GM19372 (cell line): ENCODE measurements around the gene BIRC2.

Experiments
- ATAC-seq: cut with Tn5 transposase; IDR thresholded peaks from one replicate; pipeline ENCODE4 v1.9.1; 2021; ENCODE audit warnings: mild to moderate bottlenecking, low read depth, moderate library complexity; ENCODE audit not compliant: unreplicated experiment

BIRC2 gene

DNA sequence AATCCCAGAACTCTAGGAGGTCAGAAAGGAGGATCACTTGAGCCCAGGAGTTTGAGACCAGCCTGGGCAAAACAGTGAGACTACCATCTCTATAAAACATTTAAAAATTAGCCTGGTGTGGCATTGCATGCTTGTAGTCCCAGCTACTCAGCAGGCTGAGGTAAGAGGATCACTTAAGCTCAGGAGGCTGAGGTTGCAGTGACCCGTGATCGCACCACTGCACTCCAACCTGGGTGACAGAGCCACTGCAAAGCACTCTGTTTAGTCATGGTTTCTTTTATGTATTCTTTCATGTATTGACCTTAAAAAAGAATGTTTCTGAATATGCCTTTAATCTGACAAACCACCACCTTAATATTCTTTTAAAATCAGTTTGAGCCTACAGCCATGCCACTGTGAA lies 52.2 kb downstream of the BIRC2 start:
- no peak for ATAC-seq

GRCh38 chr11:102400603-102401002 lies 53.6 kb downstream of the BIRC2 start:
- ATAC-seq = no peak

- ATAC-seq = no peak
These were observed 54.9 kb downstream of the BIRC2 start for GRCh38 chr11:102401905-102402304.

DNA sequence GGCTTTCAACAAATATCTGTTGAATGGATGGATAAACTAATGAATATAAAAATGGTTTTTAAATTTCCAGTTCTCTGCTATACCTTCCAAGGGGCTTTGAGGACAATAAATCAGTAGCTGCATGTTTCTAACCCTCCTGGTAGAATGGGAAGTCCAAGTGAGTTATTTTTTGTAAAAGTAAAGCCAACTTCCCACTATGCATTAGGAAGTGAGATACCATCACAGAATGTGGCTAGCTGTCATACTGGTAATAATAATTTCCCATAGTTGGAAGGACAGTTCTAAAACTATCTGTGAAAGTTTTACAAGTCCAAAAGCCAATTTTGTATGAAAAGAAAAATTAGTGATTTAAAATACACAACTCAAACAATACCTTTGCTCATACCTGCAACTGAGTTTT lies 55.5 kb downstream of the BIRC2 start:
- ATAC-seq = no peak

DNA sequence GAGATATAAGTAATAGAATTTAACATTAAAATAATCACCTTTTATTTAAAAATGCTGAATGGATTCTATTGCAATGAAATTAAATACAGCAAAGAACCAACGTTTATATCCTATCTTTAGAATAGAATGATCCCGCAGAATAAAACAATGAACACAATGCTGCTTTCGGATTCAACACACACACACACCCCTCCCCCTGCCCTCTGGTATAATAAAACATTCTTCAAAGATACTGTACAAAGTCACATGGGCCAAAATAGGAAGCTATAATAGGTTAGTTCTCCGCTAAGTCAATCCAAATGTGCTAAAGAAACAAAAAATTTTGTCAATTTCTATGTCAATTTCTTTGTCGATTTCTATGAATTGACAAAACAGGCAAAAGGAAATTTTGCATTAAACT lies 58.5 kb downstream of the BIRC2 start:
- ATAC-seq = no peak

- no peak for ATAC-seq
These were observed 59.1 kb downstream of the BIRC2 start for GRCh38 chr11:102406099-102406498.

DNA sequence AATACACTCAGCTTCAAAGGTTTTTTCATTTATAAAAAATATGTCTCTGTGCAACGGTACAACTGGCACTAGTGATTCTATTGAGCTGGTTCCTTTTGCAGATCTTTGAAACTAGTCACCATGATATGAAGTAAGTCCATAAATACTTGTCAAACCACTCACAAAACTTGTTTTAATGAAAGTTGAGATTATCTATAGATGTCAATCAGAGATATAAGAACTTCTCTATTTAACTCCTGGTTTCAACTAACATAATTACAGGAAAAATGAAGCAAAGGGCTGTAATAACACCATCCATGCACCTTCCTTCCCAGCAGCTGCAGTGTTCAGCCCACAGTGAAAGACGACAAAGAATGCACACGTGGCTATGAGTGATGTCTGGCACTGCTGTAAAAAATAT lies 60.9 kb downstream of the BIRC2 start:
- ATAC-seq = no peak

DNA sequence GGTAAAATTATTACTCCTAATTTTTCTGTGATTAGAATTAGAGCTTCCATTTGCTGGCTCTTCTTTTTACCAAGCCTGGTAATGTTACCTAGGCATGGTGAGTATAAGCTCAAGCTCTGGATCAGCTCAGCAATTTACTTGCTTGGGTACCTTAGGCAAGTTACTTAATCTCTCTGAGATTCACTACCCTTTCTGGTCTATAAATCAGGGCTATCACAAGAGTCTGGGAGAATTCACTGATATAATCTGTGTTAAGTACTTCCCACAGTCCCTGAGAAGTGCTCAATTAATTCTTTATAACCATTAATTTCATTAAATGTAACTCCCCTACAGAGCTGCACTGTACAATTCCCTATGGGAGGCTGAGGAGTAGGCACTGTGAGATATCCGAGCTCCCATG lies 61.3 kb downstream of the BIRC2 start:
- no peak for ATAC-seq

- ATAC-seq = no peak
These were observed 63.4 kb downstream of the BIRC2 start for GRCh38 chr11:102410382-102410784.

DNA sequence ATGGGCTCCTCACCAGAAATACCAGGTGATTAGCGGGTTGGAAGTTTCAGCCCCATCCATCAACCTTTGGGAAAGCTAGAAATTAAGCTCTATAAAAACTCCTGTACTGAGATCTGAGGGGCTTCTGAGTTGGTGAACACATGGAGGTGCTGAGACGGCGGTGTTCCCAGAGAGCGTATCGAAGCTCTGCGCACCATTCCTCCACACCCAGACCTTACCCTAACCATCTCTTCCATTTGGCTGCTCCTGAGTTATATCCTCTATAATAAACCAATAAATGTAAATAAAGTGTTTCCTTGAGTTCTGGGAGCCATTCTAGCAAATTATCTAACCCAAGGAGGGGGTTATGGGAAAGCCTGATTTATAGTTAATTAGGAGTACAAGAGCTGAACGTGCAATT lies 64.1 kb downstream of the BIRC2 start:
- no peak for ATAC-seq

DNA sequence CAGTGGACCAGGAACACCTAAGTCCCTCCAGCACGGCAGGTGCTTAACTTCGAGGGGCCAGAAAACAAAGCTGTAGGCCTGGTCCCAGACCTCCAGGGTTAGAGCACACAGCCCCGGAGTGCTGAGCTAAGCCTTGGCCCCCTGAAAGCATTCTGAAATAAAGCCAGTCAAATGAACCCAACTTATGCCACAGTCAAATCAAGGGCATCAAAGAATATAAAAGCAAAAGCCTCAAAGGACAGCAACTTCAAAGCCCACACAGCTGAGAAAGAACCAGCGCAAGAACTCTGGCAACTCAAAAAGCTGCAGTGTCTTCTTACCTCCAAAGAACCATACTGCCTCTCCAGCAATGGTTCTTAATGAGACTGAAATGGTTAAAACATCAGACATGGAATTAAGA lies 66.5 kb downstream of the BIRC2 start:
- no peak for ATAC-seq

DNA sequence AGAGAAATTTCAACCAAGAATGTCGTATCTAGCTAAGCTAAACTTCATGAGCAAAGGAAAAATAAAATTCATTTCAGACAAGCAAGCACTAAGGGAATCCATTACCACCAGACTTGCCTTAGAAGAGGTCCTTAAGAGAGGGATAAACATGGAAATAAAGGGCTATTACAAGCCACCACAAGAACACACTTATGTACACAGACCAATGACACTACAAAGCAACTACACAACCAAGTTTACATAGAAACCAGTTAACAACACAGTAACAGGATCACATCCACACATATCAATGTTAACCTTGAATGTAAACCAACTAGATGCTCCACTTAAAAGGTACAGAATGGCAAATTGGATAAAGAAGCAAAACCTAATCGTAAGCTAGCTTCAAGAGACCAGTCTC lies 67.5 kb downstream of the BIRC2 start:
- ATAC-seq = no peak

- ATAC-seq = no peak
These were observed 68.4 kb downstream of the BIRC2 start for GRCh38 chr11:102415304-102415916.

DNA sequence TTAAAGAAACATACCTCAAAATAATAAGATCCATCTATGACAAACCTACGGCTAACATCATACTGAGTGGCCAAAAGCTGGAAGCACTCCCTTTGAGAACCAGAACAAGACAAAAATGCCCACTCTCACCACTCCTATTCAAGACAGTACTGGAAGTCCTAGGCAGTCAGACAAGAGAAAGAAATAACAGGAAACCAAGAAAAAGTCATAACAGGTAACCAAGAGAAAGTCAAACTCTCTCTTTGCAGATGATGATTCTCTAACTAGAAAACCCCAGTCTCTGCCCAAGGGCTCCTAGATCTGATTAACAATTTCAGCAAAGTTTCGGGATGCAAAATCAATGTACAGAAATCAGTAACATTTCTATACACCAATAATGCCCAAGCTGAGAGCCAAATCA lies 70.0 kb downstream of the BIRC2 start:
- no peak for ATAC-seq

DNA sequence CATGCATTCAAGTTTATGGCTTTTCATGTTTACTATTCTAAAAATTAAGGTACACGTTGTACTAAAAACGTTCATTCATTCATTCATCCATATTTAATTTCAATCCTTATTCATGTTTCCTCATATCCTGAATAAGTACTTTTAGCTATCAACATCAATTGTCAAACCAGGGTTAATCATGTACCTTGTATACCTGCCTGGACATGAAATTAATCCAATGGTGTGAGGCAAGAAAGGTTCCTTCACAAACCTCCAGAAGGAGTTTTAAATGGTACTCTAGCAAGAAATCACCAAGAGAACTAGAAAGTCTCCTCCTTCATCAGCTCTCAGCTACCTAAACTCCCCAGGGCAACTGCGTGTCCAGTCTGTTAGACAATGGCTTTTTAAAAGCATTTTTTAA lies 72.2 kb downstream of the BIRC2 start:
- ATAC-seq = no peak

GRCh38 chr11:102420547-102420946 lies 73.5 kb downstream of the BIRC2 start:
- no peak for ATAC-seq

DNA sequence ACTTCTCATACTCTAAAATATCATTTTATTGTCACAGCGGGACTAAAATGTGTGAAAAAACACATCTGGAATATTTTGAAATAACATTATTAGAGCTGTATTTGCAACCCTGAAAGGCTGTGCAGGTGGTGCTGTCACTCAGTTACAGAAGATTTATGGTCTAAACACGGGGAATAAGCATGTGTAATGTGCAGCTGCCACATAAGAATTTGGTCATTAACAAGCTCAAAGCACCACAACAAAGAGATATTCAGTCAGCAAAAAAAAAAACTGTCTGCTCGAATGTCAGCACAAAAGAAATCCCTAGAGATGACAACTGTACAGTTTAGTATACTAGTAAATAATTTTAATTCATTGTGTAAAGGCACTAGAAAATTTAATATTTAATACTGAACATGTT lies 74.2 kb downstream of the BIRC2 start:
- no peak for ATAC-seq

DNA sequence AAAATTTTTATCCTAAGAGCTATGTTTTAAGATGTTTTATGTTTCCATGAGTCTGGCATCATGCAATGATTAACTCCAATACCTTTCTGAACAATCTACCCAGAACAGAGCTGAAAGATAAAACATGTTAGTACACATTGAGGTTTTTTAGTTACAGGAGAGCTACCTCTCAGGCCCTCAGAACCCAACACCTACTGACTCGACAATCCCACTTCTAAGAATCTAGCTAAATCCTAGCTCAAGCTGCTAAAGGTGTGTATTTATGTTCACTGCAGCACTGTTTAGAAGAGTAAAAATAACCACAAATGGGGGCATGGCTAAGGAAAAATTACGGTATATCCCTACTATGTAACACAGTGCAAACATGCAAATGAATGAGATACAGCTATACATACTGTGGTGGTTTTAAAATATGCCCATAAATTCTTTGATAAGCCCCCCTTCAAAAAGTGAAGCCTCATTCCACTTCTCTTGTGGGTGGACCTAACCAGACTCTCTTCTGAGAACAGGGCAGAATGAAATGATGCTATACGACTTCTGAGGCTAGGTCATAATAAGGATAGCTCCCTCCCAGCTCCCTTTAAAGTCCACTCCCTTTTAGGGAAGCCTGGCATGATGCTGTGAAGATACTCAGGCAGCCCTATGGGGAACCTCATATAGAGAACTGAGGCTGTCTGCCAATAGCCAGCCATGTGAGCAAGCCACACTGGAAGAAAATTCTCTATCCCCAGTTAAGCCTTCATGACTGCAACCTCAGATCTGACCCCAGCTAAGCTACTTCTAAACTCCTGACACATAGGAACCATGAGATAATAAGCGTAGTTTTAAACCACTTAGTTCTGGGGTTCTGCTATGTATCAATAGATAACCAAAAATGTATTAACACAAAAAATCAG lies 76.1 kb downstream of the BIRC2 start:
- ATAC-seq = no peak

DNA sequence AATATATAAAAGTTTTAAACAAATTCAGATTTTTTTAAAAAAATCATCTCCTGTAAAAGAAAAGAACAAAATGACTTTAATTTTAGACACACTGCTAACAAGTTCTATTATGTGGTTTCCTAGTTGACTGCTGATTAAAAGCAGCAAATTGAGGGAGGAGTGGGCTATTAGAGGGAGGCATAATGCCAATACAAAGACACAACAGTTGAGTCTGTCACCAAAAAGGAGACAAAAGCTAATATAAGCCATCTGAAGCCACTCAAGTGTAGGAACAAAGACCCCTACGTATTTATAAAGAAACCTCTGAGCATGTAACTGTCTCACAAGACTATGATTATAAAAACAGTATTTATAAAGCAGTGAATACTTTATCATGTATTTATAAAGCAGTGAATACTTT lies 76.9 kb downstream of the BIRC2 start:
- ATAC-seq = no peak

- ATAC-seq = no peak
These were observed 79.0 kb downstream of the BIRC2 start for GRCh38 chr11:102426000-102426399.

- ATAC-seq = no peak
These were observed 79.6 kb downstream of the BIRC2 start for GRCh38 chr11:102426570-102426969.

DNA sequence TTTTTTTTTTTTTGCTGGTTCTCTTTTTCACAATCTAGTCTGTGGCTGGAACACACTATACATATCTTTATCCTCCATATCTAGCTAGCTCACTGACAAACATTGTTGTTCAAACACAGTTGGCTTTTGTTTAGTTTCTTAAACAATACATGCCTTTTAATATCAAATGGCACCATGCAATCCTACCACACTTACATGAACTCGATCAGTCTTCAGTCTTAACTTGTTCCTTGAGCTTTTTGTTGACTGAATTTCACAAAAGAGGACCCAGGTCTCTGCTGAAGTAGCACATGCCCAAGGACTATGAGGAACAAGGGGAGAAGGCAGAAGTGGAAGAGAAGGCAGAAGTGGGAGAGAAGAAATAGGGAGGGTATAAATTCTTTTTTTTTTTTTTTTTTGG lies 80.1 kb downstream of the BIRC2 start:
- ATAC-seq = no peak
